EL (cell line): Measurements from ENCODE around the gene KCTD10.
A peak's percentile ranks its signal among the peaks of the same experiment; 100 is the strongest.

Source experiments
- DNase-seq: peaks from one replicate; pipeline ENCODE4 v3.0.0-alpha.2; 2016

The KCTD10 gene

GRCh38 chr12:109477185-109477962 lies at the start of gene KCTD10, which contains the start of gene UBE3B:
KCTD10 (minus strand) TSS chr12:109477300; CDS start chr12:109477262, 38 bp downstream.
UBE3B (plus strand) TSS chr12:109477634; CDS start chr12:109483552, 5,918 bp downstream.
- peak; percentile 89 for DNase-seq

GRCh38 chr12:109525279-109525585 lies 48.1 kb upstream of the KCTD10 start:
- DNase-seq = no peak

- DNase-seq = no peak
Observed at GRCh38 chr12:109524466-109525278, 47.6 kb upstream of the KCTD10 start.

GRCh38 chr12:109523504-109523903 lies 46.4 kb upstream of the KCTD10 start:
- DNase-seq = no peak

- no peak for DNase-seq
Observed at GRCh38 chr12:109523071-109523470, 46.0 kb upstream of the KCTD10 start.

- no peak for DNase-seq
Observed at GRCh38 chr12:109521831-109522230, 44.7 kb upstream of the KCTD10 start.

- DNase-seq = no peak
Observed at GRCh38 chr12:109519787-109520186, 42.7 kb upstream of the KCTD10 start.

- DNase-seq = peak; percentile 65
Observed at GRCh38 chr12:109518820-109519665, 41.9 kb upstream of the KCTD10 start.

- DNase-seq = no peak
Observed at GRCh38 chr12:109517619-109518018, 40.5 kb upstream of the KCTD10 start.

- no peak for DNase-seq
Observed at GRCh38 chr12:109513977-109514376, 36.9 kb upstream of the KCTD10 start.

- DNase-seq = no peak
Observed at GRCh38 chr12:109513051-109513450, 36.0 kb upstream of the KCTD10 start.

GRCh38 chr12:109512608-109513007 lies 35.5 kb upstream of the KCTD10 start:
- no peak for DNase-seq

GRCh38 chr12:109510196-109510595 lies 33.1 kb upstream of the KCTD10 start:
- no peak for DNase-seq

GRCh38 chr12:109504068-109504467 lies 27.0 kb upstream of the KCTD10 start:
- DNase-seq = no peak

- no peak for DNase-seq
Observed at GRCh38 chr12:109503611-109504010, 26.5 kb upstream of the KCTD10 start.

- DNase-seq = no peak
Observed at GRCh38 chr12:109502332-109502731, 25.2 kb upstream of the KCTD10 start.

GRCh38 chr12:109501299-109501698 lies 24.2 kb upstream of the KCTD10 start:
- no peak for DNase-seq

- no peak for DNase-seq
Observed at GRCh38 chr12:109500406-109501185, 23.5 kb upstream of the KCTD10 start.

- peak; percentile 26 for DNase-seq
Observed at GRCh38 chr12:109497675-109498074, 20.6 kb upstream of the KCTD10 start.

- no peak for DNase-seq
Observed at GRCh38 chr12:109496306-109496705, 19.2 kb upstream of the KCTD10 start.

GRCh38 chr12:109495012-109495411 lies 17.9 kb upstream of the KCTD10 start:
- no peak for DNase-seq

GRCh38 chr12:109494348-109494881 lies 17.3 kb upstream of the KCTD10 start:
- DNase-seq = no peak
